Vagina (tissue), 2 donors: ENCODE measurements around the gene MGA. TPM values are rescaled to one million over a fixed set of nuclear protein-coding genes. Genes with fewer than 3 reads are reported as not detected.
"Not testable (repeated sequence)": the region's sequence is repeated elsewhere in the genome, so short reads cannot be mapped to it uniquely, and the experiment has no call there.

Experiments
- DNase-seq, 2 donors: peaks; one replicate each; pipeline ENCODE4 v3.0.0-alpha.2; 2017; ENCODE audit errors: extremely low spot score in 2 of 2
- H3K27ac ChIP-seq: fragments of 200-600 bp; sonication (generic); one replicate; pipeline ENCODE4 v1.5.1; 2019
- H3K27me3 ChIP-seq: fragments of 200-600 bp; sonication (generic); one replicate; pipeline ENCODE4 v1.5.1; 2019
- H3K36me3 ChIP-seq, 2 donors: fragments of 200-600 bp; sonication (generic); one replicate each; pipeline ENCODE4 v1.5.1; 2017 to 2019
- H3K4me1 ChIP-seq: fragments of 200-600 bp; sonication (generic); one replicate; pipeline ENCODE4 v1.5.1; 2019
- H3K4me3 ChIP-seq, 2 donors: fragments of 200-600 bp; sonication (generic); 1 replicate in 1 of 2; 2 replicates in 1 of 2; pipeline ENCODE4 v1.5.1; 2016 to 2019
- H3K9me3 ChIP-seq: fragments of 200-600 bp; sonication (generic); one replicate; pipeline ENCODE4 v1.5.1; 2019
- CTCF ChIP-seq, 3 experiments: fragments of 450-650 bp in 2 of 3; fragments of 200-600 bp in 1 of 3; sonication (generic) in 1 of 3; IDR thresholded peaks; one replicate each; pipeline ENCODE4 v1.5.1; 2017 to 2019; ENCODE audit warnings: antibody characterized with exemption in 3 of 3, mild to moderate bottlenecking in 2 of 3, moderate library complexity in 2 of 3
- POLR2A ChIP-seq, 2 donors: fragments of 450-650 bp; IDR thresholded peaks; one replicate each; pipeline ENCODE4 v1.6.1; 2017; ENCODE audit warnings: antibody characterized with exemption in 2 of 2, mild to moderate bottlenecking in 2 of 2, moderate library complexity in 2 of 2
- POLR2AphosphoS5 ChIP-seq, 2 donors: sonication (generic); formaldehyde crosslinking; IDR thresholded peaks; one replicate each; pipeline ENCODE4 v1.9.0; 2017; ENCODE audit warnings: antibody characterized with exemption in 2 of 2, mild to moderate bottlenecking in 2 of 2, low read depth in 1 of 2; ENCODE audit not compliant: insufficient read depth in 1 of 2
- intact Hi-C: fragments of 100-400 bp; cut with DNase I; formaldehyde crosslinking; loops from one replicate; pipeline ENCODE4 v1.15.1; 2023
- total RNA-seq: library from RNA; depleted of rRNA; stranded (reverse); fragments of >200 nt; gene quantifications from one replicate; pipeline ENCODE4 v1.2.3, GENCODE V29; 2016

MGA gene
- total RNA-seq, 1 donor from 2014 or later: 44.2 TPM

GRCh38 chr15:41714291-41714690, 54.1 kb downstream of the MGA start:
- intact Hi-C loops: no loop called here
- no peak for TF ChIP-seq POLR2AphosphoS5 (IDR thresholded peaks at IDR 0.05; ENCODE audit: insufficient read depth in 1 of 2, low read depth in 1 of 2)
- Histone ChIP-seq H3K36me3 (peaks cover 0 to 32% of the 10 kb centered on the region in 2 donors), H3K27me3 (no peaks in the 10 kb centered on the region), H3K27ac (no peak overlapping the region), H3K4me1 (no peaks in the 10 kb centered on the region), H3K4me3 (no peak overlapping the region), H3K9me3 (no peaks in the 10 kb centered on the region)
- no peak for DNase-seq

GRCh38 chr15:41716864-41717263, 56.7 kb downstream of the MGA start:
- peaks cover 0 to 13% of the 10 kb centered on the region in 2 donors for H3K36me3 ChIP-seq
- H3K27ac ChIP-seq: no peak overlapping the region
- H3K4me1 ChIP-seq: no peaks in the 10 kb centered on the region
- H3K9me3 ChIP-seq: no peaks in the 10 kb centered on the region
- TF ChIP-seq POLR2A (IDR thresholded peaks at IDR 0.05) (no peak), POLR2AphosphoS5 (IDR thresholded peaks at IDR 0.05; ENCODE audit: insufficient read depth in 1 of 2, low read depth in 1 of 2) (no peak), CTCF (IDR thresholded peaks at IDR 0.05) (no peak)
- no peak overlapping the region for H3K4me3 ChIP-seq
- H3K27me3 ChIP-seq: no peaks in the 10 kb centered on the region
- DNase-seq: no peak
- intact Hi-C loops: no loop called here

GRCh38 chr15:41727143-41727542, 66.9 kb downstream of the MGA start:
- DNase-seq: no peak
- TF ChIP-seq CTCF (IDR thresholded peaks at IDR 0.05) (no peak), POLR2A (IDR thresholded peaks at IDR 0.05) (no peak), POLR2AphosphoS5 (IDR thresholded peaks at IDR 0.05; ENCODE audit: insufficient read depth in 1 of 2, low read depth in 1 of 2) (no peak)
- Histone ChIP-seq H3K36me3 (no peaks in the 10 kb centered on the region), H3K4me3 (no peak overlapping the region), H3K27ac (no peak overlapping the region), H3K4me1 (no peaks in the 10 kb centered on the region), H3K9me3 (no peaks in the 10 kb centered on the region), H3K27me3 (no peaks in the 10 kb centered on the region)
- intact Hi-C loops: no loop called here

GRCh38 chr15:41728061-41728460, 67.9 kb downstream of the MGA start:
- not testable (repeated sequence) for H3K9me3 ChIP-seq, DNase-seq

GRCh38 chr15:41730543-41730942, 70.3 kb downstream of the MGA start:
- Histone ChIP-seq H3K27ac (no peak overlapping the region), H3K36me3 (peaks cover 0 to 12% of the 10 kb centered on the region in 2 donors), H3K27me3 (no peaks in the 10 kb centered on the region), H3K4me1 (no peaks in the 10 kb centered on the region), H3K9me3 (no peaks in the 10 kb centered on the region), H3K4me3 (no peak overlapping the region)
- no peak for DNase-seq
- intact Hi-C loops: no loop called here
- TF ChIP-seq POLR2A (IDR thresholded peaks at IDR 0.05) (no peak), POLR2AphosphoS5 (IDR thresholded peaks at IDR 0.05; ENCODE audit: insufficient read depth in 1 of 2, low read depth in 1 of 2) (no peak), CTCF (IDR thresholded peaks at IDR 0.05) (no peak)

More at GRCh38 chr15:41728061-41728460, 67.9 kb downstream of the MGA start:
- H3K4me3 ChIP-seq, H3K4me1 ChIP-seq, H3K27me3 ChIP-seq, H3K36me3 ChIP-seq, H3K27ac ChIP-seq, intact Hi-C loops: not testable (repeated sequence)

GRCh38 chr15:41732483-41732882, 72.3 kb downstream of the MGA start:
- TF ChIP-seq CTCF (IDR thresholded peaks at IDR 0.05) (no peak), POLR2AphosphoS5 (IDR thresholded peaks at IDR 0.05; ENCODE audit: insufficient read depth in 1 of 2, low read depth in 1 of 2) (no peak), POLR2A (IDR thresholded peaks at IDR 0.05) (no peak)
- intact Hi-C loops: no loop called here
- no peaks in the 10 kb centered on the region for H3K4me1 ChIP-seq
- no peaks in the 10 kb centered on the region for H3K9me3 ChIP-seq
- DNase-seq: no peak
- H3K4me3 ChIP-seq: no peak overlapping the region
- no peak overlapping the region for H3K27ac ChIP-seq
- H3K36me3 ChIP-seq: peaks cover 0 to 27% of the 10 kb centered on the region in 2 donors
- no peaks in the 10 kb centered on the region for H3K27me3 ChIP-seq
